Neural progenitor cell (in vitro differentiated cells): ENCODE measurements around the gene HSPG2.
"Not testable (repeated sequence)": the region's sequence is repeated elsewhere in the genome, so short reads cannot be mapped to it uniquely, and the experiment has no call there.

Experiments used
- CTCF ChIP-seq: fragments of 200-600 bp; sonication (generic); IDR thresholded peaks from 2 replicates; pipeline ENCODE4 v1.5.1; 2017; ENCODE audit warnings: antibody characterized with exemption, mild to moderate bottlenecking
- EZH2 ChIP-seq: fragments of 200-600 bp; sonication (generic); IDR thresholded peaks from 2 replicates; pipeline ENCODE4 v1.6.1; 2017; ENCODE audit warnings: antibody characterized with exemption, mild to moderate bottlenecking, moderate library complexity
- EZH2phosphoT487 ChIP-seq: fragments of 200-600 bp; sonication (generic); IDR thresholded peaks from 2 replicates; pipeline ENCODE4 v1.6.1; 2017; ENCODE audit warnings: antibody characterized with exemption

DNA sequence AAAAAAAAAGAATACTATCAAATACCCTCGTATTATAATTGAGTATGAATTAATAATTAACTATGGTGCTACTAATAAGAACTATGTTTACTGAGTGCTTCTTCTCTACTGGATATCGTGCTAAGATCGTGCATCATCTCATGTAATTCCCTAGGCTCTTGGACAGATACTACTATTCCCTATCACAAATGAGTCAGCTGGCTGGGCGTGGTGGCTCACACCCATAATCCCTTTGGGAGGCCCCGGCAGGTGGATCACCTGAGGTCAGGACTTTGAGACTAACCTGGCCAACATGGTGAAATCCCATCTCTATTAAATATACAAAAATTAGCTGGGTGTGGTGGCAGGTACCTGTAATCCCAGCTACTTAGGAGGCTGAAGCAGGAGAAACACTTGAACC is 48.8 kb upstream of the HSPG2 start:
- TF ChIP-seq CTCF, EZH2phosphoT487, EZH2: not testable (repeated sequence)
